ENCODE data around the gene TMEM158.

TMEM158 gene

GRCh38 chr3:45259133-45259532, 33.0 kb upstream of the TMEM158 start:
- Histone ChIP-seq H3K27me3 (ENCODE audit: control insufficient read depth in 5 of 5, insufficient read depth in 4 of 5, low read length in 5 of 5) (peaks cover 0 to 3% (median 0%) of the 10 kb centered on the region in 5 donors), H3K9ac (ENCODE audit: low read length in 5 of 5) (no peak overlapping the region), H3K4me3 (ENCODE audit: low read depth in 1 of 5, low read length in 5 of 5) (no peak overlapping the region), H3K4me1 (ENCODE audit: control insufficient read depth in 5 of 5, insufficient read depth in 5 of 5, low read length in 5 of 5) (no peaks in the 10 kb centered on the region), H3K9me3 (ENCODE audit: control insufficient read depth in 5 of 5, low read length in 5 of 5) (no peaks in the 10 kb centered on the region), H3K27ac (ENCODE audit: low read depth, low read length) (no peak overlapping the region), H3K36me3 (ENCODE audit: control insufficient read depth in 5 of 5, insufficient read depth in 5 of 5, low read length in 5 of 5) (no peaks in the 10 kb centered on the region)

GRCh38 chr3:45258317-45258716, 32.2 kb upstream of the TMEM158 start:
- no peaks in the 10 kb centered on the region for H3K36me3 ChIP-seq (ENCODE audit: control insufficient read depth in 5 of 5, insufficient read depth in 5 of 5, low read length in 5 of 5)
- peaks cover 0 to 3% (median 0%) of the 10 kb centered on the region in 5 donors for H3K27me3 ChIP-seq (ENCODE audit: control insufficient read depth in 5 of 5, insufficient read depth in 4 of 5, low read length in 5 of 5)
- no peak overlapping the region for H3K4me3 ChIP-seq (ENCODE audit: low read depth in 1 of 5, low read length in 5 of 5)
- no peaks in the 10 kb centered on the region for H3K9me3 ChIP-seq (ENCODE audit: control insufficient read depth in 5 of 5, low read length in 5 of 5)
- H3K4me1 ChIP-seq (ENCODE audit: control insufficient read depth in 5 of 5, insufficient read depth in 5 of 5, low read length in 5 of 5) = no peaks in the 10 kb centered on the region
- no peak overlapping the region for H3K27ac ChIP-seq (ENCODE audit: low read depth, low read length)
- no peak overlapping the region for H3K9ac ChIP-seq (ENCODE audit: low read length in 5 of 5)

GRCh38 chr3:45253316-45253715, 27.2 kb upstream of the TMEM158 start:
- no peak overlapping the region for H3K27ac ChIP-seq (ENCODE audit: low read depth, low read length)
- peaks cover 0 to 3% (median 0%) of the 10 kb centered on the region in 5 donors for H3K27me3 ChIP-seq (ENCODE audit: control insufficient read depth in 5 of 5, insufficient read depth in 4 of 5, low read length in 5 of 5)
- no peaks in the 10 kb centered on the region for H3K9me3 ChIP-seq (ENCODE audit: control insufficient read depth in 5 of 5, low read length in 5 of 5)
- no peaks in the 10 kb centered on the region for H3K4me1 ChIP-seq (ENCODE audit: control insufficient read depth in 5 of 5, insufficient read depth in 5 of 5, low read length in 5 of 5)
- no peak overlapping the region for H3K9ac ChIP-seq (ENCODE audit: low read length in 5 of 5)
- H3K4me3 ChIP-seq (ENCODE audit: low read depth in 1 of 5, low read length in 5 of 5) = no peak overlapping the region
- H3K36me3 ChIP-seq (ENCODE audit: control insufficient read depth in 5 of 5, insufficient read depth in 5 of 5, low read length in 5 of 5) = no peaks in the 10 kb centered on the region

GRCh38 chr3:45252826-45253225, 26.7 kb upstream of the TMEM158 start:
- Histone ChIP-seq H3K4me3 (ENCODE audit: low read depth in 1 of 5, low read length in 5 of 5) (no peak overlapping the region), H3K9me3 (ENCODE audit: control insufficient read depth in 5 of 5, low read length in 5 of 5) (no peaks in the 10 kb centered on the region), H3K9ac (ENCODE audit: low read length in 5 of 5) (no peak overlapping the region), H3K4me1 (ENCODE audit: control insufficient read depth in 5 of 5, insufficient read depth in 5 of 5, low read length in 5 of 5) (no peaks in the 10 kb centered on the region), H3K36me3 (ENCODE audit: control insufficient read depth in 5 of 5, insufficient read depth in 5 of 5, low read length in 5 of 5) (no peaks in the 10 kb centered on the region), H3K27ac (ENCODE audit: low read depth, low read length) (no peak overlapping the region), H3K27me3 (ENCODE audit: control insufficient read depth in 5 of 5, insufficient read depth in 4 of 5, low read length in 5 of 5) (peaks cover 0 to 3% (median 0%) of the 10 kb centered on the region in 5 donors)

GRCh38 chr3:45249391-45249790, 23.3 kb upstream of the TMEM158 start:
- no peaks in the 10 kb centered on the region for H3K27me3 ChIP-seq (ENCODE audit: control insufficient read depth in 5 of 5, insufficient read depth in 4 of 5, low read length in 5 of 5)
- H3K4me3 ChIP-seq (ENCODE audit: low read depth in 1 of 5, low read length in 5 of 5) = no peak overlapping the region
- H3K27ac ChIP-seq (ENCODE audit: low read depth, low read length) = no peak overlapping the region
- no peak overlapping the region for H3K9ac ChIP-seq (ENCODE audit: low read length in 5 of 5)
- H3K9me3 ChIP-seq (ENCODE audit: control insufficient read depth in 5 of 5, low read length in 5 of 5) = no peaks in the 10 kb centered on the region
- H3K4me1 ChIP-seq (ENCODE audit: control insufficient read depth in 5 of 5, insufficient read depth in 5 of 5, low read length in 5 of 5) = no peaks in the 10 kb centered on the region
- H3K36me3 ChIP-seq (ENCODE audit: control insufficient read depth in 5 of 5, insufficient read depth in 5 of 5, low read length in 5 of 5) = no peaks in the 10 kb centered on the region

GRCh38 chr3:45246241-45246640, 20.2 kb upstream of the TMEM158 start:
- Histone ChIP-seq H3K9me3 (ENCODE audit: control insufficient read depth in 5 of 5, low read length in 5 of 5) (no peaks in the 10 kb centered on the region), H3K36me3 (ENCODE audit: control insufficient read depth in 5 of 5, insufficient read depth in 5 of 5, low read length in 5 of 5) (no peaks in the 10 kb centered on the region), H3K27me3 (ENCODE audit: control insufficient read depth in 5 of 5, insufficient read depth in 4 of 5, low read length in 5 of 5) (peaks cover 0 to 5% (median 0%) of the 10 kb centered on the region in 5 donors), H3K27ac (ENCODE audit: low read depth, low read length) (no peak overlapping the region), H3K4me3 (ENCODE audit: low read depth in 1 of 5, low read length in 5 of 5) (no peak overlapping the region), H3K4me1 (ENCODE audit: control insufficient read depth in 5 of 5, insufficient read depth in 5 of 5, low read length in 5 of 5) (no peaks in the 10 kb centered on the region), H3K9ac (ENCODE audit: low read length in 5 of 5) (no peak overlapping the region)

GRCh38 chr3:45244356-45244755, 18.3 kb upstream of the TMEM158 start:
- Histone ChIP-seq H3K4me1 (ENCODE audit: control insufficient read depth in 5 of 5, insufficient read depth in 5 of 5, low read length in 5 of 5) (no peaks in the 10 kb centered on the region), H3K27ac (ENCODE audit: low read depth, low read length) (no peak overlapping the region), H3K36me3 (ENCODE audit: control insufficient read depth in 5 of 5, insufficient read depth in 5 of 5, low read length in 5 of 5) (no peaks in the 10 kb centered on the region), H3K4me3 (ENCODE audit: low read depth in 1 of 5, low read length in 5 of 5) (no peak overlapping the region), H3K9ac (ENCODE audit: low read length in 5 of 5) (no peak overlapping the region), H3K9me3 (ENCODE audit: control insufficient read depth in 5 of 5, low read length in 5 of 5) (no peaks in the 10 kb centered on the region), H3K27me3 (ENCODE audit: control insufficient read depth in 5 of 5, insufficient read depth in 4 of 5, low read length in 5 of 5) (peaks cover 0 to 6% (median 4%) of the 10 kb centered on the region in 5 donors)

- Histone ChIP-seq H3K27me3 (ENCODE audit: control insufficient read depth in 5 of 5, insufficient read depth in 4 of 5, low read length in 5 of 5) (peaks cover 0 to 6% (median 4%) of the 10 kb centered on the region in 5 donors), H3K27ac (ENCODE audit: low read depth, low read length) (no peak overlapping the region), H3K4me3 (ENCODE audit: low read depth in 1 of 5, low read length in 5 of 5) (no peak overlapping the region), H3K36me3 (ENCODE audit: control insufficient read depth in 5 of 5, insufficient read depth in 5 of 5, low read length in 5 of 5) (no peaks in the 10 kb centered on the region), H3K9me3 (ENCODE audit: control insufficient read depth in 5 of 5, low read length in 5 of 5) (no peaks in the 10 kb centered on the region), H3K4me1 (ENCODE audit: control insufficient read depth in 5 of 5, insufficient read depth in 5 of 5, low read length in 5 of 5) (no peaks in the 10 kb centered on the region), H3K9ac (ENCODE audit: low read length in 5 of 5) (no peak overlapping the region)
These were observed 15.1 kb upstream of the TMEM158 start for GRCh38 chr3:45241206-45241605.

- H3K27me3 ChIP-seq (ENCODE audit: control insufficient read depth in 5 of 5, insufficient read depth in 4 of 5, low read length in 5 of 5) = peaks cover 0 to 6% (median 4%) of the 10 kb centered on the region in 5 donors
- H3K9me3 ChIP-seq (ENCODE audit: control insufficient read depth in 5 of 5, low read length in 5 of 5) = peaks cover 0 to 3% (median 0%) of the 10 kb centered on the region in 5 donors
- H3K27ac ChIP-seq (ENCODE audit: low read depth, low read length) = no peak overlapping the region
- H3K36me3 ChIP-seq (ENCODE audit: control insufficient read depth in 5 of 5, insufficient read depth in 5 of 5, low read length in 5 of 5) = no peaks in the 10 kb centered on the region
- H3K4me1 ChIP-seq (ENCODE audit: control insufficient read depth in 5 of 5, insufficient read depth in 5 of 5, low read length in 5 of 5) = no peaks in the 10 kb centered on the region
- no peak overlapping the region for H3K9ac ChIP-seq (ENCODE audit: low read length in 5 of 5)
- H3K4me3 ChIP-seq (ENCODE audit: low read depth in 1 of 5, low read length in 5 of 5) = no peak overlapping the region
These were observed 14.2 kb upstream of the TMEM158 start for GRCh38 chr3:45240292-45240691.

GRCh38 chr3:45239254-45239653, 13.2 kb upstream of the TMEM158 start:
- Histone ChIP-seq H3K9ac (ENCODE audit: low read length in 5 of 5) (no peak overlapping the region), H3K36me3 (ENCODE audit: control insufficient read depth in 5 of 5, insufficient read depth in 5 of 5, low read length in 5 of 5) (no peaks in the 10 kb centered on the region), H3K4me3 (ENCODE audit: low read depth in 1 of 5, low read length in 5 of 5) (no peak overlapping the region), H3K9me3 (ENCODE audit: control insufficient read depth in 5 of 5, low read length in 5 of 5) (peaks cover 0 to 3% (median 0%) of the 10 kb centered on the region in 5 donors), H3K27me3 (ENCODE audit: control insufficient read depth in 5 of 5, insufficient read depth in 4 of 5, low read length in 5 of 5) (peaks cover 0 to 6% (median 4%) of the 10 kb centered on the region in 5 donors), H3K4me1 (ENCODE audit: control insufficient read depth in 5 of 5, insufficient read depth in 5 of 5, low read length in 5 of 5) (no peaks in the 10 kb centered on the region), H3K27ac (ENCODE audit: low read depth, low read length) (no peak overlapping the region)

GRCh38 chr3:45236964-45237363, 10.9 kb upstream of the TMEM158 start:
- Histone ChIP-seq H3K27me3 (ENCODE audit: control insufficient read depth in 5 of 5, insufficient read depth in 4 of 5, low read length in 5 of 5) (peaks cover 0 to 6% (median 0%) of the 10 kb centered on the region in 5 donors), H3K27ac (ENCODE audit: low read depth, low read length) (no peak overlapping the region), H3K9me3 (ENCODE audit: control insufficient read depth in 5 of 5, low read length in 5 of 5) (peaks cover 0 to 3% (median 0%) of the 10 kb centered on the region in 5 donors), H3K4me3 (ENCODE audit: low read depth in 1 of 5, low read length in 5 of 5) (no peak overlapping the region), H3K9ac (ENCODE audit: low read length in 5 of 5) (no peak overlapping the region), H3K4me1 (ENCODE audit: control insufficient read depth in 5 of 5, insufficient read depth in 5 of 5, low read length in 5 of 5) (no peaks in the 10 kb centered on the region), H3K36me3 (ENCODE audit: control insufficient read depth in 5 of 5, insufficient read depth in 5 of 5, low read length in 5 of 5) (no peaks in the 10 kb centered on the region)

Measured in subcutaneous abdominal adipose tissue (tissue), 5 donors.